Cardiac muscle cell (in vitro differentiated cells and primary cell): ENCODE results near the gene BCAM. TPM values are rescaled to one million over a fixed set of nuclear protein-coding genes. Genes with fewer than 3 reads are reported as not detected.

Source experiments
- DNase-seq, 2 donors: peaks; one replicate each; pipeline versions ENCODE4 v3.0.0 to v3.0.0-alpha.2; 2010 to 2017; ENCODE audit warnings: low read depth in 1 of 2, low spot score in 1 of 2
- H3K27ac ChIP-seq: fragments of 200-600 bp; sonication (generic); 2 replicates; pipeline ENCODE4 v1.5.1; 2016
- H3K27me3 ChIP-seq: fragments of 200-600 bp; sonication (generic); 2 replicates; pipeline ENCODE4 v1.6.0; 2016; ENCODE audit warnings: control low read depth
- H3K36me3 ChIP-seq: fragments of 200-600 bp; sonication (generic); 2 replicates; pipeline ENCODE4 v1.5.1; 2016; ENCODE audit warnings: control low read depth
- H3K4me1 ChIP-seq: fragments of 200-600 bp; sonication (generic); 2 replicates; pipeline ENCODE4 v1.8.1; 2017; ENCODE audit warnings: low read depth, mild to moderate bottlenecking, mixed run types
- H3K4me3 ChIP-seq: fragments of 200-600 bp; sonication (generic); 2 replicates; pipeline ENCODE4 v1.5.1; 2016; ENCODE audit warnings: mild to moderate bottlenecking
- H3K9me3 ChIP-seq: fragments of 200-600 bp; sonication (generic); 2 replicates; pipeline ENCODE4 v1.5.1; 2017; ENCODE audit warnings: low read depth, mild to moderate bottlenecking, control low read depth
- polyA plus RNA-seq: library from polyadenylated mRNA; unstranded; fragments of >200 nt; fragmentation: Nextera tagmentation; extraction: Ambion mirVana; gene quantifications from 2 replicates; pipeline ENCODE4 v1.2.1, GENCODE V29; 2016
- total RNA-seq: library from RNA; depleted of rRNA; stranded (reverse); fragments of >200 nt; gene quantifications from 2 replicates; pipeline ENCODE4 v1.2.3, GENCODE V29; 2016
- TF ChIP-seq, protein P1 (sequence below): IDR thresholded peaks from 2 replicates; pipeline ENCODE4 v1.5.1; 2012; ENCODE audit warnings: low read depth, mild to moderate bottlenecking, low read length

BCAM gene
- total and polyA plus RNA-seq, 2 experiments from 2014 or later: 41.4 to 338 TPM

DNA sequence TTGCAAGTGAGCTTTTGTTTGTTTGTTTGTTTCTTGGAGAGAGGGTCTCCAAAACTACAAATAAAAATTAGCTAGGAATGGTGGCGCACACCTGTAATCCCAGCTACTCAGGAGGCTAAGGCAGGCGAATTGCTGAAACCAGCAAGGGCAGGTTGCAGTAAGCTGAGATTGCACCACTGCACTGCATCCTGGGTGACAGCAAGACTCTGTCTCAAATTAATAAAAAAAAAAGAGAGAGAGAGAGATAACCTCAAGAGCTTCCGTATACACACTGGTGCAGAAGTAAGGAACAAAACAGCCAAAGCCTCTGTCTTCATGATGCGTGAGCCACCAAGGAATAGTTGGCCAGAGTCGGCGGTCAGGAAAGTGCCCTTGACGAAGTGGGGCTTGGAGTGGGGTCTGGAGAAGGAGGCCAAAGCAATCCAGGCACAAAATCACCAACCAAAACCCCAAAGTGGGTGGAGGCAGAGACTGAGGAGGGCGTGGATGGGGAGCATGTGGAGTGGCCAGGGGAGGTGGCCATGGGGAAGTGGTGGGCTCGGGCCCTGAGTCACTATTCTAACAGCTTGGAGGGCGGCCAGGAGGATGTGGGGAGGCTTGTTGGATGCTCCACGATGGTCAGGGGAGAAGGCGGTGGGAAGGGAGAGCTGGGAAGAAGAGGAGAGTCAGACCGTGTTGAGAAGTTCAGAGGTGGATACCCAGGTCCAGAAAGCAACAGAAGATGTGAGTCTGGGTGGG is 61.0 kb downstream of the BCAM start:
- no peaks in the 10 kb centered on the region for H3K4me1 ChIP-seq
- no peak overlapping the region for H3K4me3 ChIP-seq
- DNase-seq: peak in 1 of 2 donors; percentile 94
- H3K36me3 ChIP-seq: peaks cover 44% of the 10 kb centered on the region
- H3K9me3 ChIP-seq: no peaks in the 10 kb centered on the region
- H3K27ac ChIP-seq: peak overlapping the region; percentile 3
- TF ChIP-seq, protein P1, sequence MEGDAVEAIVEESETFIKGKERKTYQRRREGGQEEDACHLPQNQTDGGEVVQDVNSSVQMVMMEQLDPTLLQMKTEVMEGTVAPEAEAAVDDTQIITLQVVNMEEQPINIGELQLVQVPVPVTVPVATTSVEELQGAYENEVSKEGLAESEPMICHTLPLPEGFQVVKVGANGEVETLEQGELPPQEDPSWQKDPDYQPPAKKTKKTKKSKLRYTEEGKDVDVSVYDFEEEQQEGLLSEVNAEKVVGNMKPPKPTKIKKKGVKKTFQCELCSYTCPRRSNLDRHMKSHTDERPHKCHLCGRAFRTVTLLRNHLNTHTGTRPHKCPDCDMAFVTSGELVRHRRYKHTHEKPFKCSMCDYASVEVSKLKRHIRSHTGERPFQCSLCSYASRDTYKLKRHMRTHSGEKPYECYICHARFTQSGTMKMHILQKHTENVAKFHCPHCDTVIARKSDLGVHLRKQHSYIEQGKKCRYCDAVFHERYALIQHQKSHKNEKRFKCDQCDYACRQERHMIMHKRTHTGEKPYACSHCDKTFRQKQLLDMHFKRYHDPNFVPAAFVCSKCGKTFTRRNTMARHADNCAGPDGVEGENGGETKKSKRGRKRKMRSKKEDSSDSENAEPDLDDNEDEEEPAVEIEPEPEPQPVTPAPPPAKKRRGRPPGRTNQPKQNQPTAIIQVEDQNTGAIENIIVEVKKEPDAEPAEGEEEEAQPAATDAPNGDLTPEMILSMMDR: no peak
- no peaks in the 10 kb centered on the region for H3K27me3 ChIP-seq

Other genes with a start within 250 kb of the BCAM start
- gene IGSF23, start 195.5 kb upstream of the BCAM start, total RNA-seq: not detected in 2 replicates
- gene IGSF23, start 195.5 kb upstream of the BCAM start, polyA plus RNA-seq: not detected in 2 replicates
- 18.4 and 20.8 TPM in 2 replicates for gene PVR, start 165.2 kb upstream of the BCAM start, total RNA-seq
- gene PVR, start 165.2 kb upstream of the BCAM start, polyA plus RNA-seq: 18.7 and 19.6 TPM in 2 replicates
- gene CEACAM19, start 137.6 kb upstream of the BCAM start, total RNA-seq: 3.8 and 8.4 TPM in 2 replicates
- 4.3 and 5.0 TPM in 2 replicates for gene CEACAM19, start 137.6 kb upstream of the BCAM start, polyA plus RNA-seq
- not detected in 2 replicates for gene CEACAM16, start 110.0 kb upstream of the BCAM start, total RNA-seq
- gene CEACAM16, start 110.0 kb upstream of the BCAM start, polyA plus RNA-seq: not detected in 2 replicates
- gene BCL3, start 60.4 kb upstream of the BCAM start, total RNA-seq: 10.5 and 12.4 TPM in 2 replicates
- 15.3 and 19.5 TPM in 2 replicates for gene BCL3, start 60.4 kb upstream of the BCAM start, polyA plus RNA-seq
- gene CBLC, start 31.2 kb upstream of the BCAM start, total RNA-seq: not detected in 2 replicates
- gene CBLC, start 31.2 kb upstream of the BCAM start, polyA plus RNA-seq: 0.11 TPM in 1 of 2 replicates, not detected in the other
- 135 and 144 TPM in 2 replicates for gene NECTIN2, start 37.2 kb downstream of the BCAM start, total RNA-seq
- 155 and 156 TPM in 2 replicates for gene NECTIN2, start 37.2 kb downstream of the BCAM start, polyA plus RNA-seq
- 119 and 150 TPM in 2 replicates for gene TOMM40, start 82.2 kb downstream of the BCAM start, total RNA-seq
- 135 and 172 TPM in 2 replicates for gene TOMM40, start 82.2 kb downstream of the BCAM start, polyA plus RNA-seq
- gene APOE, start 96.7 kb downstream of the BCAM start, total RNA-seq: 908 and 1,026 TPM in 2 replicates
- 517 and 749 TPM in 2 replicates for gene APOE, start 96.7 kb downstream of the BCAM start, polyA plus RNA-seq
- 13.0 and 27.1 TPM in 2 replicates for gene APOC1, start 105.5 kb downstream of the BCAM start, total RNA-seq
- gene APOC1, start 105.5 kb downstream of the BCAM start, polyA plus RNA-seq: 20.1 and 22.7 TPM in 2 replicates
- not detected in 2 replicates for gene APOC4, start 133.1 kb downstream of the BCAM start, total RNA-seq
- not detected in 2 replicates for gene APOC4, start 133.1 kb downstream of the BCAM start, polyA plus RNA-seq
- gene APOC2, start 136.9 kb downstream of the BCAM start, total RNA-seq: not detected in 2 replicates
- gene APOC2, start 136.9 kb downstream of the BCAM start, polyA plus RNA-seq: 0.98 TPM in 1 of 2 replicates, not detected in the other
- 59.6 and 76.4 TPM in 2 replicates for gene CLPTM1, start 146.3 kb downstream of the BCAM start, total RNA-seq
- gene CLPTM1, start 146.3 kb downstream of the BCAM start, polyA plus RNA-seq: 48.2 and 71.4 TPM in 2 replicates
- gene RELB, start 192.4 kb downstream of the BCAM start, total RNA-seq: 3.1 TPM in 2 replicates
- 1.3 and 2.3 TPM in 2 replicates for gene RELB, start 192.4 kb downstream of the BCAM start, polyA plus RNA-seq
- 45.5 and 149 TPM in 2 replicates for gene CLASRP, start 229.9 kb downstream of the BCAM start, total RNA-seq
- gene CLASRP, start 229.9 kb downstream of the BCAM start, polyA plus RNA-seq: 35.5 and 41.7 TPM in 2 replicates